ENCODE results near the gene CHD2.

Gene CHD2

DNA sequence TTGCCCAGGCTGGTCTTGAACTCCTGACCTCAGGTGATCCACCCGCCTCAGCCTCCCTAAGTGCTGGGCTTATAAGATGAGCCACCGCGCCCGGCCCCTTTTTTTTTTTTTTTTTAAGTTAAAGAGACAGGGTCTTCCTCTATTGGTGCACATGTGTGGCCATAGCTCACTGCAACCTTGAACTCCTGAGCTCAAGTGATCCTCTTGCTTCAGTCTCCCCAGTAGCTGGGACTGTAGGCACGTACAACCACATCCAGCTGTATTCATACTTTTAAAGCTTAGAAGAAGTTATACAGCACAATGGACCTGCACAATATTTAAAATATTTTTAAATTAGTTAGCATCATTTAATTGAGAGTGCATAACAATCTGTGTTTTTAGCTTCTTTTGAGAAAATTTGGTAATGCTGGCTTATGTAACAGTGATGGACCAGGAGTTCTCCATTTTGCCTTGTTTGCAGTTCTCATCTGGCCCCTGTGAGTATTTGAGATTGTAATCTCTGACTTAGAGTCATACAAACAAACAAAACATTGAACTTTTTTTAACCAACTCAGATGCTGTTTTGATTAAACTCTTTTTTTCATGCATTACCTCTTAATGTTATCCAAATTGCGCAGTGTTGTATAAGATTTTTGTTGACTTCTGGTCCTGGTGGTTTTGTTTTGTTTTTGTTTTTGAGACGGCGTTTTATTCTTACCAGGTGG lies 33.0 kb downstream of the CHD2 start:
- DNase-seq (ENCODE audit: low read depth): no peak

DNA sequence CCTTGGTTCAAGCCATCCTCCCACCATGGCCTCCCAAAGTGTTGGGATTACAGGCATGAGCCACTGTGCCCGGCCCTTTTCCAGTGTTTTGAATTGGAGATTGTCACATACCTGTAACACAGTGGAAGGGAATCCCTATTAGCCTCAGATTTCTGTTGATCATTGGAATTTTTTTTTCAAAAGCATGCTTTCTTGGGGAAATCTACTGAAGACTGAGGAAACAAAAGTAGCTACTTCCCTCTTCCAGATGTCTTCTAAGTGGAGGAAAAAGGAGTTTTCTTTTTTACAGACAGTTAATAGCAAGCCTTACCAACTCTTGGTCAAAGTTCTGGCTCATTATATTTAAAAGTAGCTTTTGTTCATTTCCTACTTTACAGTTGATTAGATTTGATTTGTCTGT lies 33.7 kb downstream of the CHD2 start:
- DNase-seq (ENCODE audit: low read depth): no peak

DNA sequence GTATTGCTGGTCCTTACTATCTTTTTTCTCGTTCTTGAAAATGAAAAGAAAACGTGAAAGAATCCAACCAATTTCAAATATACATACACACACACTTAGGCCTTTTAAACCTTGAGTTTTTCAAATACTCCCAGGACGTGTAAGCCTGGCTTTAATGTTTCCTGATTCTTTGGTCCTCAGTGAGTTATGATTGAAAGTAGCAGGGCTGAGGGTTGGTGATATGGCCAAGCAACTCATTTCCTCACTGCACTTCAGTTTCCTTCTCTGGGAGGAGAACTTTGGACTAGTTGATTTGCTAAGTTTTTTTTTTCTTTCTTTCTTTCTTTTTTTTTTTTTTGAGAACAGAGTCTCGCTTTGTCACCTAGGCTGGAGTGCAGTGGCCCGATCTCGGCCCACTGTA lies 34.6 kb downstream of the CHD2 start:
- DNase-seq (ENCODE audit: low read depth): no peak

DNA sequence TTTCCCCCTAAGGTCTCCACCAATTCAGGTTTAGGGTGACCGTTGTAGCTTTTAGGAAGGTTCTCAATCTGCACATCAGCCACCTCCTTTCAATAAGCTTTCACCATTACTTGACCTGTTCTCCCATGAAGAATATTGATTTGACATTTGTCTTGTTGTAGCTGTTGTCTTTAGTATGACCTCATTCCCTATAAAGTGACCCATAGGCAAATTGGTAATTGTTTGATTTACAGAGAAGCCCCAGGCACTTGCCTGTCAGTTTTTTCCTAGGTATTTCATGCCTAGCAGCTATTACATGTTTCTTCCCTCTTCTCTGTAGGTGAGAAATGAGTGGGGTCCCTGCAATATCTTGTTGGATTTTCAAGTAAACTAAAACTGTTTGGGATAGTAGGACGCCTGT lies 36.0 kb downstream of the CHD2 start:
- DNase-seq (ENCODE audit: low read depth): no peak

DNA sequence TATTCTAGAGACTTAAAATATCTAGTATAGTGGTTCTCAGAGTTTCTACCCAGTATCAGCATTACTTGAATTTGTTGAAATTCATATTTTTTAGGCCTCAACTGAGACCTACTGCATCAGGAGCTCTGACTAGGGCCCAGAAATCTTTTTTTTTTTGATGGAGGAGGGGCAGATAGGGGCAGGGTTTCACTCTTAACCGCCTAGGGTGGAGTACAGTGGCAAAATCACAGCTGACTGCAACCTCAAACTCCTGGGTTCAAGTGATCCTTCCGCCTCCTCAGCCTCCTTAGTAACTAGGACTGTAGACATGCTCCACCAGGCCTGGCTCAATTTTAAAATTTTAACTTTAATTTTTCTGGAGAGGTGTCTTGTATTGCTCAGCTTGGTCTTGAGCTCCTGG lies 36.6 kb downstream of the CHD2 start:
- no peak for DNase-seq (ENCODE audit: low read depth)

DNA sequence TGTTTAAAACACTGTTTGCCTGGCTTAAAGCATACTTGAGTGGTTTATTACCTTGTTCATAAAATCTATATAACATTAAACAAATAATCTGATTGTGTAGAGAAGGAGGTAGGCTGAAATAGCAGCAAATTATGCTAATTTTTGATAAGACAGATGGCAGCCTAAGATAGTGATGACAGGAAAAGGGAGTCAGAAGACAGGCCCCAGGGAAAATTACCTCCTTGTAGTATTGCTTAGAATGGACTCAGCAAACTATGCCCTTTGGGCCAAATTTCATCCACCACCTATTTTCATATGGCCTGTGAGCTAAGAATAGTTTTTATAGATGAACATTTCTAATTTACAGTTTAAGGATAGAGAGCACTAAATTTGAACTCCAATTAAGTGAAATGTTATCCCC lies 37.8 kb downstream of the CHD2 start:
- DNase-seq (ENCODE audit: low read depth): no peak

DNA sequence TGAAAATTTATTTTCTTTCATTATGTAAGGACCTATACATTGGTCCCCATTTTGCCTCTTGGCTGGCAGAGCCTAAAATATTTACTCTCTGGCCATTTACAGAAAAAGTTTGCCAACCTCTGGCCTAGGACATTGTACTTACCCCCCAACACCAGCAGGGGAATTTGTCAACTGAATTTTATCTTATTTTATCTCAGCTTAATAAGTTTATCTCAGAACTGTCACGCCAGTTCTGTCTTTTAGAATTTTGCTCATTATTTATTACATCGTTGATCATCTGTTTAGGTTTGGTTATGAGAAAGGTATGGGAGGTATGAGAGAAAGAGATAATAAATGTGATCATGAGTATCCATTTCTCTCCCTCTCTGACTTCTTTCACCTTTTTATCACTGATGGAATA lies 38.3 kb downstream of the CHD2 start:
- no peak for DNase-seq (ENCODE audit: low read depth)

DNA sequence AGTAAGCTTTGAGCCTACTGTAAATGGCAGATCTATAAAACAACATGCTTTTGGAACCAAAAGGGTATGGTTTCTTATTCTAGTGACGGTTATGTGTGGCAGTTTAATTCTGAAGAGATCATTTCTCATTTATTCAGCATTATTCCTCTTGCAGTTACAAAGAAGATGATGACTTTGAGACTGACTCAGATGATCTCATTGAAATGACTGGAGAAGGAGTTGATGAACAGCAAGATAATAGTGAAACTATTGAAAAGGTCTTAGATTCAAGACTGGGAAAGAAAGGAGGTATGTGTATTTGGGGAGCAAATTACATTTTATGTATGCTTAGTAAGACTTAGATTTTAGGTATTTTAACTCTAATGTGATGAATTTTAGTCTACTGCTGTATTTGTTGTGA lies 41.5 kb downstream of the CHD2 start:
- DNase-seq (ENCODE audit: low read depth): no peak

DNA sequence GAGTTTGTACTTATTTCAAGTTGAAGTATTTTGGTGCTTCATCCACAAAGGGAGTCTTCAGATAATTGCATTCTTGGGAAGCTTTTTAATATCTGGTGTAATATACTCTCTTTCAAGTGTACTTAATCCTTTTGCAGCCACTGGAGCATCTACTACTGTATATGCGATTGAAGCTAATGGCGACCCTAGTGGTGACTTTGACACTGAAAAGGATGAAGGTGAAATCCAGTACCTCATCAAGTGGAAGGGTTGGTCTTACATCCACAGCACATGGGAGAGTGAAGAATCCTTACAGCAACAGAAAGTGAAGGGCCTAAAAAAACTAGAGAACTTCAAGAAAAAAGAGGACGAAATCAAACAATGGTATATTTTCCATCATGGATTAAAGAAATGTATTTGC lies 42.6 kb downstream of the CHD2 start:
- DNase-seq (ENCODE audit: low read depth): no peak

DNA sequence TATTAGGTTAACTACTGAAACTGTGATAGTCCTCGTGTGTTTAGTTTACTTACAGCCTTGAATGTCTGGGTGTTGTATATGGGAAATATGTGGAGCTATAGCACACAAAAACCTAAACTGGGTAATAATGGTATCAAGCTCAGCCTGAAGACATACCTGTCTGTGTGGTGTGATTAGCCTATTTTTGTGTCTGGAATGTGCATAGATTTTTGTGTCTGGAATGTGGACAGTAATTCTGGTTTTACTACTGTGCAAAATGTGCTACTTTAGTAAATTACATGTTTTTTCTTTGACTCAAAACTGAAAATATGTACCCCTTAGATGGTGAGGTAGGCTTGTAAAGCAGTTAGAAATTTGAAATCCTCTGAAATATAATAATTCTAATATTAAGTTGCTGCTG lies 43.5 kb downstream of the CHD2 start:
- DNase-seq (ENCODE audit: low read depth): no peak

DNA sequence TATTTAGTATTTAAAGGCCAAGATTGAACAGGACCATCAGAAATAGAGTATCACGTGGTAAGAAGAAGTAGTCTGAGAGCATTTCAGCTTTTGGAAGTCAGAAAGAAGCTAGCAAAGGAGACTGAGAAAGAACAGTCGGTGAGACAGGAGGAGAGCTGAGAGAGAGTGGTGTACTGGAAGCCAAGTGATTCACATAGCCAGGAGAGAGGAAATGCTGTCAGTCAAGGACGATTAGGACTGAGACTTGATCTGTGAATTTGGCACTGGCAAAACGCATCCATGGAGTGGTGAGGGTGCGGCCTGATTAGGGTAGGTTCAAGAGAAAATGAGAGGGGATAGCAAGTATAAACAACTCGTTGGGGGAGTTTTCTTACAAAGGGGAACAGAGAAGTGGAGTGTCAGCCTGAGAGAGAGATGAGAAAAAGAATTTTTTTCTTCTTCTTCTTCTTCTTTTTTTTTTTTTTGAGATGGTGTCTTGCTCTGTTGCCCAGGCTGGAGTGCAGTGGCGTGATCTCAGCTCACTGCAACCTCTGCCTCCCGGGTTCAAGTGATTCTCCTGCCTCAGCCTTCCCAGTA lies 44.9 kb downstream of the CHD2 start:
- no peak for DNase-seq (ENCODE audit: low read depth)

DNA sequence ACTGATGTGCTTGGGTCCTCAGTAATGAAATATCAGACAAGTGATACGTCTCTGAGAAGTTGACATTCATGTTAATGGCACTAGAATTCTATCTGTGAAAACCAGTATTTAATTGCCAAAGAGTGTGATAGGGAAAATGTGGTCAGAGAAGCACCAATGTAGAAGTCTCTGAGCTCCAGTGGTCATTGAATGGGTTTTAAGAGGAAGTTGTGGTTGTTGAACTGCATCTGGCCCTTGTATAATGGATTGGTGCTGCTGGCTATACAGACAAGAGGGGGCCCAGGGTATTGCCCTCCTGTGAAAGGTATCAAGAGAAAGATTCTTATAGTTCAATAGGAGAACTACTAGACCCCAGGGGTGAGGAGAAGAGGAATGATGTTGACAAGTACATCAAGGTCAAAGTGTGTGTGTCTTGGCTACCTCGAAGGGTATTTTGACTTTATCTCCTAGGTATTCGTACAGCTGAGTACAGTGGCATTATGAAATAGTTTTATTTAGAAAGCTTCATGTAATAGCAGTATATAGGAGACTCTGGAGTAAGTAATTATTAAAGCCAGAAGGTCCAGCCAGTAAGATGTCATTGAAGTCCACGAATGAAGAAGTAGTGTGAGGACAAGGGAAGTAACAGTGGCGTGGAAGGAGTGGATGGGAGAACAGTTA lies 47.1 kb downstream of the CHD2 start:
- no peak for DNase-seq (ENCODE audit: low read depth)

DNA sequence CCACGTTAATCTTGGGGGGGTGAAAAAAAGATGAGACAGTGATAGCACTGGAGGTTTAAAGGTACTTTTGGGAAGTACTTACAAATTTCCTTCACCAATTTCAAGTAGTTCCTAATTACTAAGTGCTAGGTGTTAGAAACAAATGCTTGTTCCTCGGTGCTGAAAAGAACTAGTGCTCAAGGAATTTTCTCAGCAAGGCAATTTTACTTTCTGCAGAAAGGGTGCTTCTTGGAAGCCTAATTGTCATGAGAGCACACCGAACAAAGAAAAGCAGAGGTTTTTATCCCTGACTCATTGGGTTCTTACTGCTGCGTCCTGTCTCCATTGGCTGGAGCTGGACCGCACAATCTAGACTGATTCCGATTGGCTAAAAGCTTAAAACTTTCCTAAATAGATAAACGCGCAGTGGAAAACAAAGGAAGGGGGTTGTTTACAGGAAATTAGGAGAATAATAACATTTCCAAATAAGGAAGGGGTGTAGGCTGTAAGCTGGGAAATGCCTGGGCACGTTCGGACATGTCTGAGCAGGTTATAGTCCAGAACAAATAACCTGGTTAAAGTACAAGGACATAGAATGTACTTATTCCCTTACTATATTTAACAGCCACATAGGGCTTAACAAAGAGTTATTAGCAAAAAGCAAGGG lies 49.6 kb downstream of the CHD2 start:
- DNase-seq (ENCODE audit: low read depth): no peak

DNA sequence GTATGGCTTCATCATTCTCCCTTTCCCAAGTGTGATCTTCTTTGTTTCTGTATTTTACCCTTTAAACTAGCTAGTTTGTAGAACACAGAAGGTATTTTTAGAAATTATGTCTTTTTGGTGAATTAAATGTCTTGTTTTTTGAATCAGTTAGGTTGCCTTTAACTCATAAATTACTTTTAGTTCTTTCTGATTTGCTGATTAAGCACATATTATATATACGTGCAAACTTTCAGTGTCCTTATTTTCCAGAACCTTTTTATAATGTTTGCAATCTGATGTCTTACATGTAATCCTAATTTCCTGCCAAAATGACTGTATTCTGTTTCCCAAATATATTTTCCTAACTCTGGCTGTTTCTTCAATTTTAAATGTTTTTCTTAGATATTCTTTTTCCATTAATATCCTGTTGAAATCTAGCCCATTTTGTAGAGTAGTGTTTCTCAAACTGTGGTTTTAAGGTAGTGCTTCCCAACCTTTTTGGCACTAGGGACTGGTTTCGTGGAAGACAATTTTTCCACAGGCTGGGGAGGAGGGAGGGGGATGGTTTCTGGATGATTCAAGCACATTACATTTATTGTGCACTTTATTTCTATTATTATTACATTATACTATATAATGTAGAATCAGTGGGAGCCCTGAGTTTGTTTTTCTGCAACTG lies 51.8 kb downstream of the CHD2 start:
- DNase-seq (ENCODE audit: low read depth): no peak

DNA sequence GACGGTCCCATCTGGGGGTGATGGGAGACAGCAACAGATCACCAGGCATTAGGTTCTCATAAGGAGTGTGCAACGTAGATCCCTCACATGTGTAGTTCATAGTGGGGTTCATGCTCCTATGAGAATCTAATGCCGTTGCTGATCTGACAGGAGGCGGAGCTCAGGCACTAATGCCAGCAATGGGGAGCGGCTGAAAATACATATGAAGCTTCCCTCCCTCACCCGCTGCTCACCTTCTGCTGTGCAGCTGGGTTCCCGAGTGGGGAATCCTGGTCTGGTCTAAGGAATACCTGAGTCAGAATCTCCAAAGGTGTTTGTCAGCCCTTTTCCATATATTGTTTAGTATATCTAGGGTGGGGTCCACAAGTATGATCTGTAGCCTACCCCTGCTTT lies 52.3 kb downstream of the CHD2 start:
- no peak for DNase-seq (ENCODE audit: low read depth)

DNA sequence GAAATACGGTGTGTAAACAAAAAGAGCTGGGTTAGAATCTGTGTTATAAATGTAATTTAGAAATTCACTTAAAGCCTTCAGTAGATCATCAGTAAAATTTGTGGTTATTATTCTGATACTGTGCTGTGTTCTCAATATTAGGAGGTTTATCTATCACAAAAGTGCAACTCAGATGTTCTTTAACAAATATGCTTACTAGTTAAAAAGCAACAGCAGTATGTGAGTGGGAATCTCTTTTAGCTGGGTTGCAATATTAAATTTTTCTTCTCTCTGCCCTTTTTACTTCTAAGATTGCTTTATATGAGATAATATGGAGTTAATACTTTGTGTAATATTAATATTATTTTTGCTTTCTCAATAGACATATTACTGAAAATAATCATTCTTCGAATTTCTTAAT lies 53.4 kb downstream of the CHD2 start:
- DNase-seq (ENCODE audit: low read depth): no peak

DNA sequence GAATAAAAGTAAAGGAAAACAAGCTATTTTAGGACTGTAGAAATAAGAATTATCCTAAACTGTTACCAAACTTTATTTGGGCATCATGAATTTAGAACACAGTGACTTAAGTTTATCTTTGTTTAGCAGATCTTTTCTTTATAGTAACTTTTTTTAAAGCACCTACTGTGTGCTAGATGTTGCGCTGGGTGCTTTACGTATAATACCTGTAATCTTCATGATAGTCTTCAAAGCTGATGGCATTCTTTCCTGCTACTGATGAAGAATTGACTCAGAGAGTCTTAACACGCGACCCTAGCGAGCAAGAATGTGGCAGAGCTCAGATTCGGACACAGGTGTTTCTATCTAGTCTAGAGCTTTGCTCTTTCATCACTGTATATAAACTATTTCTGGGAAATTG lies 53.9 kb downstream of the CHD2 start:
- no peak for DNase-seq (ENCODE audit: low read depth)

DNA sequence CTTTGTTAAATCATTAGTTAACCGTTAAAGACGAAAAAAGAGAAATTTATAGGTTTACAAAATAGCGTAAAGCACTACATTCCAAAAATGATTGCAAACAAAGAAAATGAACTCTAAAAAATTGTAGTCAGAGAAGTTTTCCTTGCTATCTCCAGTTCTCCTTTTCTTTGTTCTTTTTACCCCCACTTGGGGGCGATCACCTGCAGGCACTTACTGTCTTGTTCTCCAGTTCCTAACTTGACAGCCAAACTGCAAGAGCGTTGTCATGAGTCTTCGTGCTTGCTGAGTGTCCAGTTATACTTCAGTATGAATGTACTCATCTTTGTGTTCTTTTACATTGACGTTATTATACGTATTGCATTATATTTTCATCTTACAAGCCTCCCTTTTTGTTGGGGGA lies 54.5 kb downstream of the CHD2 start:
- no peak for DNase-seq (ENCODE audit: low read depth)

DNA sequence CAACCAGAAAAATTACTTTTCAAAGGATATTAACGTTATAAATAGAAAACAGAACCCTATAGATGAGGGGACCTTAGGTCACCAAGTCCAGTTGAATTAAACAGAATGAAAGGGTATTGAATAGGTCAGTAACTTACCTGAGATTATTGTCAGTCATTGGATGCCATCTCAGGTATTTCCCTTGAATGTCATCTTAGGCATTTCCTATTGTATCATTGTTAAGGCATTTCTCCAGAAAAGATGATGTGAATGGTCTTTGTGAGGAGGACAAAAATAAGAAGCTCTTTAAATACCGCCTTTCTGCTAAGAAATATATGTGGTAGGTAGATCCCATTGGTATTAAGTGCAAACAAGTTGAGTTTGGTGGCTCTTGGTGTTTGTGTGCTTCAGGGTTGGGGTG lies 55.6 kb downstream of the CHD2 start:
- no peak for DNase-seq (ENCODE audit: low read depth)

DNA sequence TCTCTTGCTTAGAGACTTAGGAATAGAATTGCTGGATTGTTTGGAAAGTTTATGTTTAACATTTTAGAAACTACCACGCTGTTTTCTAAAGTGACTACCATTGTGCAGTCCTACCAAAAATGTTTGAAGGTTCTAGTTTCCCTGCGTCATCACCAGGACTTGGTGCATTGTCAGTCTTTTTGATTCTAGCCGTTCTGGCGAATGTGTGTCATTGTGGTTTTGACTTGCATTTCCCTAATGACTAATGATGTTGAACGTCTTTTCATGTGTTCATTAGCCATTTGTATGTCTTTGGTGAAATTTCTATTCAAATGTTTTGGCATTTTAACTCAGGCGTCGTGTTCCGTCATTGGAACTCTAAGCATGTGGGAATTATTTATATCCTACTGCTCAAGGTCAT lies 58.0 kb downstream of the CHD2 start:
- peak; percentile 35 for DNase-seq (ENCODE audit: low read depth)

DNA sequence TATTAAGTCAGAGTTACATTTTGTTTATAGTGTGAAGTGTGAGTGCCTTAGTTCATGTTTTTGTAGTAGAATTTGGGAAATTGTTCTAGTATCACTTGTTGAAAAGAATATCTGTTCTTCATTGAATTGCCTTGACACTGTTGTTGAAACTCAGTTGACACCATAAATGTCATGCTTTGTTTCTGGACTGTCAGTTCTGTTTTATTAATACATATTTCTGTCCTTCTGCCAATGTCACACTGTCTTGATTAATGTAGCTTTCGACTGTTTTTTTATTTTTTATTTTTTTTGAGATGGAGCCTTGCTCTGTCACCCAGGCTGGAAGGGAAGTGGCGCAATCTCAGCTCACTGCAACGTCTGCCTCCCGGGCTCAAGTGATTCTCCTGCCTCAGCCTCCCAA lies 59.1 kb downstream of the CHD2 start:
- DNase-seq (ENCODE audit: low read depth): no peak

DNA sequence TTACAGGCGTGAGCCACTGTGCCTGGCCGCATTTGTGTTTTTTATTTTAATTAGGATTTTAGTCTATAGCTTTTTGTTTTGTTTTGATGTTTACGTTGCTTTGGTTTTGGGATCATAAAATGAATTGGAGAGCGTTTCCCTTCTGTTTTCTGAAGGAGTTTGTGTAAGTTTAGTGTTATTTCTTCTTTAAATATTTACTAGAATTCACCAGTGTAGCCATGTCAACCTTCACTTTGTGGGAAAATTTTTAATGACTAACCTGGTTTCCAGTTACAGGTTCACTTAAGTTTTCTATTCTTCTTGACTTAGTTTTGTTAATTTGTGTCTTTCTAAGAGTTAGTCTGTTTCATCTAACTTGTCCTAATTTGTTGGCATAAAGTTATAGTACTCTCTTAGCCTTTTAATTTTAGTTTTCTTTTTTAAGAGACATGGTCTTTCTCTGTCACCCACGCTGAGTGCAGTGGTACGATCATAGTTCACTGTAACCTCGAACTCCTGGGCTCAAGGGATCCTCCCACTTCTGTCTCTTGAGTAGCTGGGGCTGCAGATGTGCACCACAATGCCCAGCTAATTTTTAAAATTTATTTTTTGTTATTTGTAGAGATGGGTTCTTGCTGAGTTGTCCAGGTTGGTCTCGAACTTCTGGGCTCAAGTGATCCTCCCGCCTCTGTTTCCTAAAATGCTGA lies 61.0 kb downstream of the CHD2 start:
- no peak for DNase-seq (ENCODE audit: low read depth)

All from activated gamma-delta T cell treated with anti-CD3 and anti-CD28 coated beads, Interleukin-2, amount 50 U/mL, for 16 hours (primary cell).